Chondrocyte (in vitro differentiated cells): Measurements from ENCODE around the gene DNAI1. TPM values are rescaled to one million over a fixed set of nuclear protein-coding genes. Genes with fewer than 3 reads are reported as not detected.

Experiments
- DNase-seq: peaks from one replicate; pipeline ENCODE4 v3.0.0; 2021; ENCODE audit warnings: mixed read lengths, low spot score
- H3K27ac Mint-ChIP-seq: one replicate; pipeline ENCODE4 v1.8.0; 2021; ENCODE audit warnings: mild to moderate bottlenecking, moderate library complexity, mixed read lengths; ENCODE audit not compliant: unreplicated experiment
- H3K27me3 Mint-ChIP-seq: 2 replicates; pipeline ENCODE4 v1.8.0; 2021; ENCODE audit warnings: low read depth, mixed read lengths
- H3K36me3 Mint-ChIP-seq: 2 replicates; pipeline ENCODE4 v1.8.0; 2021; ENCODE audit warnings: low read depth, mixed read lengths
- H3K4me1 Mint-ChIP-seq: 2 replicates; pipeline ENCODE4 v1.8.0; 2021; ENCODE audit warnings: low read depth, mild to moderate bottlenecking, mixed read lengths
- H3K4me3 Mint-ChIP-seq: one replicate; pipeline ENCODE4 v1.8.0; 2021; ENCODE audit warnings: mild to moderate bottlenecking, moderate library complexity, mixed read lengths; ENCODE audit not compliant: unreplicated experiment
- H3K9me3 Mint-ChIP-seq: 2 replicates; pipeline ENCODE4 v1.8.0; 2021; ENCODE audit warnings: low read depth, mixed read lengths
- CTCF ChIP-seq: fragments of 200-600 bp; sonication (generic); IDR thresholded peaks from 2 replicates; pipeline ENCODE4 v1.5.0; 2021; ENCODE audit warnings: antibody characterized with exemption, mild to moderate bottlenecking, moderate library complexity
- total RNA-seq: library from RNA; stranded (reverse); gene quantifications from 3 replicates; pipeline ENCODE4 v1.2.1, GENCODE V29; 2021

Gene DNAI1
- total RNA-seq, 1 donor from 2014 or later = 0.25 TPM

- no peak overlapping the region for H3K4me3 Mint-ChIP-seq
- peaks cover 4% of the 10 kb centered on the region for H3K4me1 Mint-ChIP-seq
- TF ChIP-seq CTCF = no peak
- H3K9me3 Mint-ChIP-seq = peaks cover 3% of the 10 kb centered on the region
- H3K27me3 Mint-ChIP-seq = peaks cover 34% of the 10 kb centered on the region
- H3K36me3 Mint-ChIP-seq = peaks cover 5% of the 10 kb centered on the region
- DNase-seq = peak; percentile 72
- no peak overlapping the region for H3K27ac Mint-ChIP-seq
Observed at GRCh38 chr9:34565856-34566255, 107.3 kb downstream of the DNAI1 start.

GRCh38 chr9:34566322-34566721, 107.7 kb downstream of the DNAI1 start:
- no peak for TF ChIP-seq CTCF
- peaks cover 5% of the 10 kb centered on the region for H3K36me3 Mint-ChIP-seq
- H3K27ac Mint-ChIP-seq = no peak overlapping the region
- no peak for DNase-seq
- H3K27me3 Mint-ChIP-seq = peaks cover 34% of the 10 kb centered on the region
- no peak overlapping the region for H3K4me3 Mint-ChIP-seq
- peaks cover 3% of the 10 kb centered on the region for H3K9me3 Mint-ChIP-seq
- H3K4me1 Mint-ChIP-seq = peaks cover under 1% of the 10 kb centered on the region

GRCh38 chr9:34566972-34567371, 108.4 kb downstream of the DNAI1 start:
- Mint-ChIP-seq H3K4me3 (no peak overlapping the region), H3K9me3 (peaks cover 3% of the 10 kb centered on the region), H3K27ac (no peak overlapping the region)

GRCh38 chr9:34568133-34568532, 109.5 kb downstream of the DNAI1 start:
- Mint-ChIP-seq H3K27ac (no peak overlapping the region), H3K9me3 (no peaks in the 10 kb centered on the region), H3K27me3 (peaks cover 31% of the 10 kb centered on the region), H3K4me1 (no peaks in the 10 kb centered on the region), H3K36me3 (peaks cover 2% of the 10 kb centered on the region), H3K4me3 (no peak overlapping the region)
- DNase-seq = no peak
- TF ChIP-seq CTCF = no peak

More at GRCh38 chr9:34566972-34567371, 108.4 kb downstream of the DNAI1 start:
- DNase-seq = peak; percentile 36
- peaks cover 5% of the 10 kb centered on the region for H3K36me3 Mint-ChIP-seq
- H3K4me1 Mint-ChIP-seq = no peaks in the 10 kb centered on the region
- no peak for TF ChIP-seq CTCF
- peaks cover 34% of the 10 kb centered on the region for H3K27me3 Mint-ChIP-seq

- peaks cover 26% of the 10 kb centered on the region for H3K27me3 Mint-ChIP-seq
- no peak for DNase-seq
- no peak overlapping the region for H3K27ac Mint-ChIP-seq
- no peaks in the 10 kb centered on the region for H3K36me3 Mint-ChIP-seq
- no peaks in the 10 kb centered on the region for H3K4me1 Mint-ChIP-seq
- no peak for TF ChIP-seq CTCF
- no peak overlapping the region for H3K4me3 Mint-ChIP-seq
- no peaks in the 10 kb centered on the region for H3K9me3 Mint-ChIP-seq
Observed at GRCh38 chr9:34568774-34569173, 110.2 kb downstream of the DNAI1 start.
